IMR-90 (cell line): ENCODE results near the gene TTC3. TPM values are rescaled to one million over a fixed set of nuclear protein-coding genes. Genes with fewer than 3 reads are reported as not detected.

Source experiments
- ATAC-seq: fragments of 200-7000 bp; cut with Tn5 transposase; 2 replicates; pipeline ENCODE4 v1.9.1; 2020; ENCODE audit warnings: low read depth, mild to moderate bottlenecking, moderate library complexity
- BruUV-seq: library from RNA; stranded (reverse); fragments of 400-500 nt; replicated peaks from 2 replicates; lab custom pipeline; 2021; lab: Mats Ljungman, UMichigan
- CTCF ChIA-PET: fragments of 300-600 bp; formaldehyde crosslinking; extraction: SDS; loops from one replicate; lab custom pipeline; 2021; ENCODE audit warnings: antibody characterized with exemption; lab: Yijun Ruan, JAX
- POLR2A ChIA-PET: fragments of 300-600 bp; sonication (Branson Sonifier 250); formaldehyde crosslinking; loops from one replicate; lab custom pipeline; 2022; ENCODE audit warnings: antibody characterized with exemption; ENCODE audit not compliant: unreplicated experiment; lab: Charles Lee
- DNase-seq: peaks from one replicate; pipeline ENCODE4 v3.0.0; 2013
- H2AFZ ChIP-seq: replicated peaks from 2 replicates; pipeline ENCODE3; 2013; ENCODE audit warnings: low read length, mild to moderate bottlenecking; ENCODE audit not compliant: poor library complexity
- H2AK5ac ChIP-seq: 2 replicates; pipeline ENCODE4 v1.6.1; 2013; ENCODE audit warnings: low read depth, low read length, inconsistent platforms
- H2AK9ac ChIP-seq: replicated peaks from 2 replicates; pipeline ENCODE3; 2013; ENCODE audit warnings: mild to moderate bottlenecking, low read depth, low read length, moderate library complexity; ENCODE audit not compliant: poor library complexity
- H2BK120ac ChIP-seq: 2 replicates; pipeline ENCODE4 v1.6.1; 2013; ENCODE audit warnings: low read depth, low read length, inconsistent platforms
- H2BK15ac ChIP-seq: 3 replicates; pipeline ENCODE4 v1.6.1; 2013; ENCODE audit warnings: low read depth, low read length, inconsistent platforms
- H2BK20ac ChIP-seq: 2 replicates; pipeline ENCODE4 v1.6.1; 2013; ENCODE audit warnings: low read depth, mild to moderate bottlenecking, inconsistent platforms, low read length, moderate library complexity
- H2BK5ac ChIP-seq: 2 replicates; pipeline ENCODE4 v1.6.1; 2013; ENCODE audit warnings: mild to moderate bottlenecking, low read depth, low read length, inconsistent platforms; ENCODE audit not compliant: poor library complexity, severe bottlenecking
- H3K14ac ChIP-seq: replicated peaks from 2 replicates; pipeline ENCODE4 v1.6.1; 2013; ENCODE audit warnings: low read depth, low read length, inconsistent platforms
- H3K18ac ChIP-seq: 2 replicates; pipeline ENCODE4 v1.6.1; 2013; ENCODE audit warnings: low read depth, low read length, control low read depth
- H3K23ac ChIP-seq: 2 replicates; pipeline ENCODE4 v1.6.1; 2013; ENCODE audit warnings: low read depth, low read length, inconsistent platforms
- H3K27ac ChIP-seq: 2 replicates; pipeline ENCODE4 v1.5.1; 2013; ENCODE audit warnings: mild to moderate bottlenecking, control low read depth, low read length; ENCODE audit not compliant: insufficient read depth
- H3K27me3 ChIP-seq: 2 replicates; pipeline ENCODE4 v1.6.1; 2013; ENCODE audit warnings: low read length; ENCODE audit not compliant: control insufficient read depth, insufficient read depth
- H3K36me3 ChIP-seq: 2 replicates; pipeline ENCODE4 v1.6.1; 2013; ENCODE audit warnings: low read length, mixed read lengths; ENCODE audit not compliant: control insufficient read depth, insufficient read depth
- H3K4ac ChIP-seq: 2 replicates; pipeline ENCODE4 v1.6.1; 2013; ENCODE audit warnings: low read depth, low read length, inconsistent platforms
- H3K4me1 ChIP-seq: 2 replicates; pipeline ENCODE4 v1.6.1; 2013; ENCODE audit warnings: low read length, mixed read lengths; ENCODE audit not compliant: control insufficient read depth, insufficient read depth
- H3K4me2 ChIP-seq: 2 replicates; pipeline ENCODE4 v1.6.1; 2013; ENCODE audit warnings: low read depth, mild to moderate bottlenecking, control low read depth, low read length, moderate library complexity
- H3K4me3 ChIP-seq: 2 replicates; pipeline ENCODE4 v1.5.1; 2013; ENCODE audit warnings: low read depth, mild to moderate bottlenecking, control low read depth, low read length, moderate library complexity; ENCODE audit not compliant: insufficient read depth
- H3K56ac ChIP-seq: 2 replicates; pipeline ENCODE4 v1.6.1; 2013; ENCODE audit warnings: low read length, inconsistent platforms; ENCODE audit not compliant: insufficient read depth; ENCODE audit errors: extremely low read depth
- H3K79me1 ChIP-seq, 2 experiments: 2 replicates each; pipeline ENCODE4 v1.6.1; 2013; ENCODE audit warnings: low read length in 2 of 2, inconsistent platforms in 1 of 2, low read depth in 1 of 2
- H3K9ac ChIP-seq: 2 replicates; pipeline ENCODE4 v1.6.1; 2013; ENCODE audit warnings: low read depth, low read length, control low read depth
- H3K9me1 ChIP-seq: 2 replicates; pipeline ENCODE4 v1.6.1; 2013; ENCODE audit warnings: low read length, inconsistent platforms; ENCODE audit not compliant: insufficient read depth
- H3K9me3 ChIP-seq: 2 replicates; pipeline ENCODE4 v1.6.1; 2013; ENCODE audit warnings: low read length; ENCODE audit not compliant: control insufficient read depth, insufficient read depth
- H4K20me1 ChIP-seq: 2 replicates; pipeline ENCODE4 v1.6.1; 2013; ENCODE audit warnings: low read length, inconsistent platforms; ENCODE audit not compliant: insufficient read depth
- H4K5ac ChIP-seq: 2 replicates; pipeline ENCODE4 v1.6.1; 2013; ENCODE audit warnings: mild to moderate bottlenecking, low read depth, low read length, control low read depth
- H4K8ac ChIP-seq, 2 experiments: 2 replicates each; pipeline ENCODE4 v1.6.1; 2013; ENCODE audit warnings: low read depth in 2 of 2, low read length in 2 of 2, control low read depth in 1 of 2, inconsistent platforms in 1 of 2
- H4K91ac ChIP-seq: 2 replicates; pipeline ENCODE4 v1.6.1; 2013; ENCODE audit warnings: low read depth, low read length, inconsistent platforms; ENCODE audit not compliant: insufficient read depth
- CEBPB ChIP-seq: IDR thresholded peaks from 2 replicates; pipeline ENCODE4 v1.6.1; 2012; ENCODE audit warnings: low read depth, low read length, improper control_type of control experiment
- FOS ChIP-seq: fragments of 150-350 bp; IDR thresholded peaks from 2 replicates; pipeline ENCODE4 v1.6.1; 2016; ENCODE audit warnings: low read depth, low read length
- MAZ ChIP-seq: IDR thresholded peaks from 2 replicates; pipeline ENCODE4 v1.6.1; 2012; ENCODE audit warnings: low read depth, mild to moderate bottlenecking, low read length, improper control_type of control experiment, moderate library complexity, borderline replicate concordance
- RFX5 ChIP-seq: IDR thresholded peaks from 2 replicates; pipeline ENCODE4 v1.8.0; 2012; ENCODE audit warnings: low read depth, mild to moderate bottlenecking, low read length, moderate library complexity
- SMC3 ChIP-seq: fragments of 150-350 bp; IDR thresholded peaks from 2 replicates; pipeline ENCODE4 v1.6.1; 2016; ENCODE audit warnings: low read depth, mild to moderate bottlenecking, antibody characterized with exemption, low read length, moderate library complexity
- WGBS, 2 experiments: methylation state at CpG; one replicate each; pipeline versions ENCODE4 v1.1.5 to v1.1.7; 2013; ENCODE audit warnings: missing lambda C conversion rate in 2 of 2; ENCODE audit not compliant: insufficient read length in 1 of 2; ENCODE audit errors: extremely low coverage in 2 of 2; 5-methylcytosine and 5-hydroxymethylcytosine counted together
- dilution Hi-C: fragments of 300-500 bp; cut with HindIII; formaldehyde crosslinking; loops from one replicate; pipeline ENCODE4 v1.14.3; 2018; ENCODE audit warnings: low sequenced_read_pairs; ENCODE audit not compliant: unreplicated experiment
- in situ Hi-C: fragments of 300-500 bp; cut with MboI; formaldehyde crosslinking; loops from 3 replicates; pipeline ENCODE4 v1.14.3; 2019; ENCODE audit warnings: low sequenced_read_pairs, inconsistent platforms, mixed read lengths
- intact Hi-C: fragments of 100-400 bp; cut with micrococcal nuclease; formaldehyde crosslinking; loops from 2 replicates; pipeline ENCODE4 v1.10.0; 2022
- polyA plus RNA-seq, 3 experiments: library from polyadenylated mRNA; depleted of rRNA; stranded (reverse); fragments of >200 nt; gene quantifications; 2 replicates each; pipeline ENCODE4 v1.2.3, GENCODE V29; 2012; ENCODE audit warnings: low replicate concordance in 1 of 3
- total RNA-seq: library from RNA; depleted of rRNA; stranded (reverse); fragments of >200 nt; gene quantifications from 2 replicates; pipeline ENCODE4 v1.2.3, GENCODE V29; 2012
- TF ChIP-seq, protein P1 (sequence below): fragments of 150-350 bp; IDR thresholded peaks from 2 replicates; pipeline ENCODE4 v1.6.1; 2016; ENCODE audit warnings: low read depth, mild to moderate bottlenecking, low read length, moderate library complexity, borderline replicate concordance

Gene TTC3
- total and polyA plus RNA-seq, 2 of the 4 experiments (the other 2 are of a cell fraction) = 96.7 to 293 TPM

DNA sequence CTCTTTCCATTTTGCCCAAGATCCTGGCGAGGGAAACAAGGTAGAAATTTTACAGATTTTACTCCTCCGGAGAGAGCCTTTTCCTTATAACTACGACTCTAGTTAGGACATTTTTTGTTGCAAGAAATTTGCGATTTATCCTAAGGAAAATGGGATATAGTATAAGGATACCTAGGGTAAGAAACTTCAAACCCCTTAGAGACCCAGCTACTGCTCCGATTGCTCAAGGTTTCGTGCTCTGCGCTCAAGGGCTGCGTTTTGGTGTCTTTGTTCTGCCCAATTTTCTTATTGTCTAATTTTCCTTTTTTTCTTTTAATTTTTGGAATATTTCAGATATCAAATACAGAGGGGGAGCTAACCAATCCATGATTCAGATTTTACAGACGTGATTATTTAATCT, 1.5 kb downstream of the TTC3 start:
- no peak for DNase-seq
- H3K9me3 ChIP-seq = no peaks in the 10 kb centered on the region
- peaks cover 9% of the 10 kb centered on the region for H3K4me1 ChIP-seq
- peaks cover 13% of the 10 kb centered on the region; the same call in 1 of the 2 replicates for H3K9me1 ChIP-seq
- WGBS, 2 experiments = no CpG with 5 or more reads among the region's 9 CpGs
- H2BK5ac ChIP-seq = no peak overlapping the region
- H2BK20ac ChIP-seq = no peak overlapping the region
- H3K36me3 ChIP-seq = no peaks in the 10 kb centered on the region
- H3K23ac ChIP-seq = peak overlapping the region; percentile 93; the same call in 1 of the 2 replicates
- no peak overlapping the region for H2AK5ac ChIP-seq
- CTCF ChIA-PET = no interaction called here
- no peak overlapping the region for H3K27ac ChIP-seq
- no peak for ATAC-seq
- intact Hi-C loops (no loop called here), dilution Hi-C loops (no loop called here), in situ Hi-C loops (no loop called here)
- no peak overlapping the region for H4K91ac ChIP-seq
- H3K4me2 ChIP-seq = peak overlapping the region; percentile 95
- peak overlapping the region; percentile 59; the same call in 1 of the 2 replicates for H3K14ac ChIP-seq
- H3K9ac ChIP-seq = peak overlapping the region; percentile 93
- H4K8ac ChIP-seq = no peak overlapping the region
- no peak overlapping the region for H2BK120ac ChIP-seq
- peaks cover 11 to 54% of the 10 kb centered on the region in 2 experiments for H3K79me1 ChIP-seq
- TF ChIP-seq RFX5 = no peak
- no peak for TF ChIP-seq CEBPB
- no peak for TF ChIP-seq FOS
- no peak for TF ChIP-seq MAZ
- TF ChIP-seq SMC3 = no peak
- TF ChIP-seq, protein P1, sequence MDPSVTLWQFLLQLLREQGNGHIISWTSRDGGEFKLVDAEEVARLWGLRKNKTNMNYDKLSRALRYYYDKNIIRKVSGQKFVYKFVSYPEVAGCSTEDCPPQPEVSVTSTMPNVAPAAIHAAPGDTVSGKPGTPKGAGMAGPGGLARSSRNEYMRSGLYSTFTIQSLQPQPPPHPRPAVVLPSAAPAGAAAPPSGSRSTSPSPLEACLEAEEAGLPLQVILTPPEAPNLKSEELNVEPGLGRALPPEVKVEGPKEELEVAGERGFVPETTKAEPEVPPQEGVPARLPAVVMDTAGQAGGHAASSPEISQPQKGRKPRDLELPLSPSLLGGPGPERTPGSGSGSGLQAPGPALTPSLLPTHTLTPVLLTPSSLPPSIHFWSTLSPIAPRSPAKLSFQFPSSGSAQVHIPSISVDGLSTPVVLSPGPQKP = no peak
- no peak overlapping the region for H2AK9ac ChIP-seq
- POLR2A ChIA-PET = no interaction called here
- no TSS peak for BruUV-seq
- peak overlapping the region; percentile 92 for H3K4me3 ChIP-seq
- no peak overlapping the region for H2AFZ ChIP-seq
- H2BK15ac ChIP-seq = no peak overlapping the region
- H4K20me1 ChIP-seq = peaks cover 55% of the 10 kb centered on the region
- H3K27me3 ChIP-seq = no peaks in the 10 kb centered on the region
- no peak overlapping the region for H4K5ac ChIP-seq
- peak overlapping the region; percentile 93; the same call in 1 of the 2 replicates for H3K4ac ChIP-seq
- H3K18ac ChIP-seq = no peak overlapping the region
- H3K56ac ChIP-seq = 0 out of 2 replicates have a peak overlapping the region, but pooled peaks have one; percentile 28
